ENCODE measurements around the gene ANXA6.

Gene ANXA6

GRCh38 chr5:151173711-151174611 is 16.4 kb upstream of the ANXA6 start:
- no peak for TF ChIP-seq CTCF (IDR thresholded peaks at IDR 0.05; ENCODE audit: low read length, missing control alignments)
- no peak overlapping the region for H3K4me3 ChIP-seq (replicated peaks; ENCODE audit: low read depth, low read length)
- no peak for DNase-seq (ENCODE audit: low read depth)

DNA sequence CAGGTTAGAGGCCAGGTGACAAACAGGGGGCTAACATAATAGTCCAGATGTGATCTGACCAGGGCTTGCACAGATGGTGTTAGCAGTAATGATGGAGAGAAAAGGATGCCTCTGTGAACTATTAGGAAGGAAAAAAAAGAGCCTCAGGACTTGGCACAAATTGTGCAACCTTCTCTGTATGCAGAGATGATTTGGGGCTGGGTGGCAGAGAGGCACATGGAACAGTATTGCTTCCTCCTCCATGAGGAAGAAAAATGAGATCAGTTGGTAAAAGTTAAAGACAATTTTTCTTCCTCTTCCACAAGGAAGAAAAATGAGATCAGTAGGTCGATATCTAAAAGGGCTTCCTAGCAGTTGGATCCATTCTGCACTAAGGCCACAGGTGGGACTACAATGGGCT is 13.9 kb upstream of the ANXA6 start:
- TF ChIP-seq CTCF (IDR thresholded peaks at IDR 0.05; ENCODE audit: low read length, missing control alignments) = no peak
- no peak overlapping the region for H3K4me3 ChIP-seq (replicated peaks; ENCODE audit: low read depth, low read length)
- no peak for DNase-seq (ENCODE audit: low read depth)

- no peak for TF ChIP-seq CTCF (IDR thresholded peaks at IDR 0.05; ENCODE audit: low read length, missing control alignments)
- H3K4me3 ChIP-seq (replicated peaks; ENCODE audit: low read depth, low read length) = no peak overlapping the region
- DNase-seq (ENCODE audit: low read depth) = no peak
These were observed 11.2 kb upstream of the ANXA6 start for GRCh38 chr5:151168602-151169344.

GRCh38 chr5:151167022-151167421 is 9.4 kb upstream of the ANXA6 start:
- no peak for TF ChIP-seq CTCF (IDR thresholded peaks at IDR 0.05; ENCODE audit: low read length, missing control alignments)
- no peak overlapping the region for H3K4me3 ChIP-seq (replicated peaks; ENCODE audit: low read depth, low read length)
- DNase-seq (ENCODE audit: low read depth) = no peak

DNA sequence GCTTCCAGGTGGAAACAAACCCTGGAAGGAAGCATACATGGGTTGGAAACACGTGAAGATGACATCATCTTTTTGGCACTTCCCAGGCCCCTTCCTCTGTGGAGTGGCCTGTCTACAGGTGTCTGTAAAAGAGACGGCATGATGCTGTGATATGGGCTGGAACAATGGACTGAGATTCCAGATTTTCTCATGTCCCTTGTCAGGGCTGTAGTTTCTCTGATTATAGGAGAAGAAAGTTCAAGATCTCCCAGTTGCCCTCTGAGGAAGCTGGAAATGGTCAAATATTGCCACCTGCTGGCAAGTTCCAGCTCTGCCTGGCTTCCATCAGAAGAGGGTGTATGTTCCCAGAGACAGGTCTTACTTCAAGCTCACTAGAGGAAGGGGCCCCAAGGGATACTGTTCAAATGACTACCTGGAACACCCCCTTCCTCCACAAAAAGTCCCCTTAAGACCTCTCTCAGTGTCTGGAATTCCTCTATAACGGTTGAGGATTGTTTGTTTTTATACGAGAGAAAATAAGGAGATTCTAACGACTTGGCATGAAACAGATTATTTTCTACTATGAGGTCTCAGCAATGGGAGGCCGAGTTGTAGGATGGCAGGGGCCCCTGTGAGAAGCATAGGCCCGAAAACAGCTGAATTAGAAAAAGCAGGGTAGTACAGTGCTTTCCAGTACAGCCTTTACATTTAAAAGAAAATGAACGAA is 7.3 kb upstream of the ANXA6 start:
- peak; percentile 97 for TF ChIP-seq CTCF (IDR thresholded peaks at IDR 0.05; ENCODE audit: low read length, missing control alignments)
- DNase-seq (ENCODE audit: low read depth) = peak; percentile 87
- no peak overlapping the region for H3K4me3 ChIP-seq (replicated peaks; ENCODE audit: low read depth, low read length)

DNA sequence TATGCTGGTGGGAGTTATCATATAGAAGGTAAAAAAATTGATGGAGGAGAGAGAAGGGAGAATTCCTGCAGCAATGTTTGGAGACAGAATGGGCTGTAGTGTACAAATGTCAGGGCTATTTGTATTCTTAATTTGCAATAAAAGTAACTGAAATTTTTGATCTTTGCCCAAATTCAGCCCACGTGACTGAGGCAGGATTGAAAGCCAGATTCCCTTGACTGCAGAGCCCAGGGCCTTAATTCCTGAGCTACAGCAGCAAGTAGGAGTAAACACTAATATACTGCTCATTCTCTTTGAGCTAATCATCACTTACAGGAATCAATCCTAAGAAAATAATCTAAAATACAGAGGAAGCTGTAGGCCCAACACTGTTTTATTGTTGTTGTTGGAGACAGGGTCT is 5.2 kb upstream of the ANXA6 start:
- H3K4me3 ChIP-seq (replicated peaks; ENCODE audit: low read depth, low read length) = no peak overlapping the region
- no peak for DNase-seq (ENCODE audit: low read depth)
- TF ChIP-seq CTCF (IDR thresholded peaks at IDR 0.05; ENCODE audit: low read length, missing control alignments) = no peak
